Keratinocyte (primary cell): Measurements from ENCODE around the gene ATRNL1. TPM values are rescaled to one million over a fixed set of nuclear protein-coding genes. Genes with fewer than 3 reads are reported as not detected.

Experiments
- DNase-seq: peaks from one replicate; pipeline ENCODE4 v3.0.0-alpha.2; 2011; ENCODE audit warnings: low read depth, missing footprints, low spot score
- FAIRE-seq: peaks from 2 replicates; lab custom pipeline; 2011; peaks lifted over from hg19 to GRCh38; lab: Jason Lieb, UNC
- H2AFZ ChIP-seq: 2 replicates; pipeline ENCODE4 v1.6.0; 2012; ENCODE audit warnings: low read length, control low read depth, inconsistent platforms; ENCODE audit not compliant: control insufficient read depth
- H3K27ac ChIP-seq: 2 replicates; pipeline ENCODE4 v1.5.1; 2011; ENCODE audit warnings: low read length; ENCODE audit not compliant: control insufficient read depth, insufficient read depth
- H3K27me3 ChIP-seq: 3 replicates; pipeline ENCODE4 v1.6.0; 2011; ENCODE audit warnings: low read length; ENCODE audit not compliant: control insufficient read depth, insufficient read depth; ENCODE audit errors: extremely low read depth
- H3K36me3 ChIP-seq, 2 experiments: 2 replicates in 1 of 2; 3 replicates in 1 of 2; pipeline ENCODE4 v1.5.1; 2011; ENCODE audit warnings: low read length in 2 of 2, mild to moderate bottlenecking in 1 of 2; ENCODE audit not compliant: control insufficient read depth in 2 of 2, insufficient read depth in 2 of 2; ENCODE audit errors: extremely low read depth in 1 of 2
- H3K4me1 ChIP-seq: 3 replicates; pipeline ENCODE4 v1.5.1; 2011; ENCODE audit warnings: low read length; ENCODE audit not compliant: control insufficient read depth, insufficient read depth; ENCODE audit errors: extremely low read depth
- H3K4me2 ChIP-seq: 3 replicates; pipeline ENCODE4 v1.6.0; 2011; ENCODE audit warnings: low read depth, low read length; ENCODE audit not compliant: control insufficient read depth, insufficient read depth; ENCODE audit errors: extremely low read depth
- H3K4me3 ChIP-seq, 3 experiments: fragments of 200-600 bp in 1 of 3; sonication (generic) in 1 of 3; 2 replicates in 2 of 3; 3 replicates in 1 of 3; pipeline ENCODE4 v1.5.1; 2011 to 2016; ENCODE audit warnings: low read length in 3 of 3, mild to moderate bottlenecking in 3 of 3, control low read depth in 2 of 3, inconsistent platforms in 1 of 3, low read depth in 1 of 3, mixed read lengths in 1 of 3, mixed run types in 1 of 3, moderate library complexity in 1 of 3; ENCODE audit not compliant: control insufficient read depth in 2 of 3, insufficient read depth in 2 of 3; ENCODE audit errors: extremely low read depth in 1 of 3
- H3K79me2 ChIP-seq: 2 replicates; pipeline ENCODE4 v1.6.0; 2012; ENCODE audit warnings: low read length; ENCODE audit not compliant: control insufficient read depth, insufficient read depth
- H3K9ac ChIP-seq: 3 replicates; pipeline ENCODE4 v1.6.0; 2011; ENCODE audit warnings: low read length; ENCODE audit not compliant: control insufficient read depth, insufficient read depth; ENCODE audit errors: extremely low read depth
- H3K9me1 ChIP-seq: 3 replicates; pipeline ENCODE4 v1.6.0; 2011; ENCODE audit warnings: low read length; ENCODE audit not compliant: control insufficient read depth, insufficient read depth; ENCODE audit errors: extremely low read depth
- H3K9me3 ChIP-seq: 2 replicates; pipeline ENCODE4 v1.5.1; 2012; ENCODE audit warnings: low read depth, low read length; ENCODE audit not compliant: control insufficient read depth
- H4K20me1 ChIP-seq: 3 replicates; pipeline ENCODE4 v1.6.0; 2011; ENCODE audit warnings: low read length; ENCODE audit not compliant: control insufficient read depth, insufficient read depth; ENCODE audit errors: extremely low read depth
- CTCF ChIP-seq, 3 experiments: IDR thresholded peaks in 1 of 3; conservative IDR thresholded peaks in 1 of 3; optimal IDR thresholded peaks in 1 of 3; 2 replicates in 2 of 3; 3 replicates in 1 of 3; pipeline versions ENCODE3 to v1.5.1; 2011; ENCODE audit warnings: low read length in 3 of 3, mild to moderate bottlenecking in 3 of 3, moderate library complexity in 2 of 3, control low read depth in 1 of 3, inconsistent platforms in 1 of 3; ENCODE audit not compliant: insufficient read depth in 2 of 3; ENCODE audit errors: extremely low read depth in 1 of 3
- EZH2 ChIP-seq: IDR thresholded peaks from one replicate; pipeline ENCODE4 v1.6.1; 2012; ENCODE audit warnings: inconsistent platforms, mild to moderate bottlenecking, low read length, moderate library complexity
- dilution Hi-C: fragments of 300-500 bp; cut with MboI; formaldehyde crosslinking; loops from one replicate; pipeline ENCODE4 v1.7.0; 2020; ENCODE audit warnings: low sequenced_read_pairs; ENCODE audit not compliant: extremely low pct_ligation_motif_present
- polyA plus RNA-seq, 5 experiments: library from polyadenylated mRNA; depleted of rRNA in 3 of 5; stranded (reverse) in 3 of 5; stranded (forward) in 1 of 5; unstranded in 1 of 5; fragments of >200 nt; gene quantifications; 1 replicate in 1 of 5; 2 replicates in 3 of 5; 3 replicates in 1 of 5; pipeline versions ENCODE4 v1.2.1 to v1.2.3, GENCODE V29; 2011 to 2012; ENCODE audit warnings: missing spikeins in 2 of 5, low read depth in 1 of 5, low replicate concordance in 1 of 5

Gene ATRNL1
- polyA plus RNA-seq, 1 donor (not counting 4 experiments of a cell fraction or from before 2014, with no cell fraction given) = 0.07 TPM

DNA sequence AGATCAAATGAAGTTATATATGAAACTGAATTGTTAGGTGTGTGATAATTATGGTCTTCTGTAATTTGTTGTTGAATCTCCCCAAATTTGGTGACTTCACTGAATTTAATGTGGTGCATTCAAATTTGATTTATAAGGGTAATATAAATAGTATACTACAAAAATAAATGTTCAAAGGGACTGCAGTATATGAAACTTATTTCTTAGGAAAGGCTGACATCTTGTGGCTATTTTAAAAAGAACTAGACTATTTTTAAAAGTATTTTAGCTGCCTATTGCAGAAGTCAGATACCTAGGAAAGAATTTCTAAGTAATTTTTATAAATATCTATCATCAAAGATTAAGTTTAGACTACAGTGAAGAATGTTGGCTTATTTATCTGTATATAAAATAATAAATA is 36.6 kb downstream of the ATRNL1 start:
- TF ChIP-seq EZH2 (no peak), CTCF (optimal IDR thresholded peaks at IDR 0.05 in 1 of 3, IDR thresholded peaks at IDR 0.05 in 1 of 3, conservative IDR thresholded peaks at IDR 0.05 in 1 of 3; ENCODE audit: extremely low read depth in 1 of 3, insufficient read depth in 2 of 3, low read length in 3 of 3) (no peak)
- Histone ChIP-seq H3K4me3 (no peak overlapping the region), H3K27ac (no peak overlapping the region), H2AFZ (no peak overlapping the region), H3K9me3 (no peaks in the 10 kb centered on the region), H3K36me3 (no peaks in the 10 kb centered on the region), H3K27me3 (no peaks in the 10 kb centered on the region), H3K9ac (no peak overlapping the region), H4K20me1 (no peaks in the 10 kb centered on the region), H3K79me2 (no peaks in the 10 kb centered on the region), H3K9me1 (no peaks in the 10 kb centered on the region), H3K4me1 (no peaks in the 10 kb centered on the region), H3K4me2 (no peak overlapping the region)
- DNase-seq (no peak), FAIRE-seq (no peak)
- dilution Hi-C loops = no loop called here

DNA sequence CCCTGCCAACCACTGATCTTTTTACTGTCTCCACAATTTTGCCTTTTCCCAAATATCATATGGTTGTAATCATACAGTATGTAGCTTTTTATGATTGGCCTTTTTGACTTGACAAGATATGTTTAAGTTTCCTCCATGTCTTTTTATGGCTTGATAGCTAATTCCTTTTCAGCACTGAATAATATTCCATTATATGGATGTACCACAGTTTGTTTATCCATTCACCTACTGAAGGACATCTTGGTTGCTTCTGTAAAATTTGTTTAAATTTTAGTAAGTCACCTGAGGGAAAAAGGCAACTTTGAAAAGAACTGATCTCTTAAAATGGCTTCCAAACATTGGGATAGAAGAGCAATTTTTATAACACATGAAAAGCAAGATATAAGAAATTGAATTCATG is 43.5 kb downstream of the ATRNL1 start:
- Histone ChIP-seq H3K9me3 (no peaks in the 10 kb centered on the region), H3K27me3 (no peaks in the 10 kb centered on the region), H3K36me3 (no peaks in the 10 kb centered on the region), H3K4me1 (no peaks in the 10 kb centered on the region), H3K4me2 (no peak overlapping the region), H3K27ac (no peak overlapping the region), H3K79me2 (no peaks in the 10 kb centered on the region), H3K4me3 (no peak overlapping the region), H2AFZ (no peak overlapping the region), H4K20me1 (no peaks in the 10 kb centered on the region), H3K9ac (no peak overlapping the region), H3K9me1 (no peaks in the 10 kb centered on the region)
- dilution Hi-C loops = no loop called here
- DNase-seq = no peak
- TF ChIP-seq CTCF (optimal IDR thresholded peaks at IDR 0.05 in 1 of 3, IDR thresholded peaks at IDR 0.05 in 1 of 3, conservative IDR thresholded peaks at IDR 0.05 in 1 of 3; ENCODE audit: extremely low read depth in 1 of 3, insufficient read depth in 2 of 3, low read length in 3 of 3) (no peak), EZH2 (no peak)
- no peak for FAIRE-seq
